NCI-H748 (cell line): ENCODE data around the gene ABHD3.
"Not testable (repeated sequence)": the region's sequence is repeated elsewhere in the genome, so short reads cannot be mapped to it uniquely, and the experiment has no call there.

ENCODE experiments used
- DNase-seq: peaks from one replicate; lab custom pipeline; 2025; ENCODE audit not compliant: unreplicated experiment; lab: John Stamatoyannopoulos, UW

ABHD3 gene

DNA sequence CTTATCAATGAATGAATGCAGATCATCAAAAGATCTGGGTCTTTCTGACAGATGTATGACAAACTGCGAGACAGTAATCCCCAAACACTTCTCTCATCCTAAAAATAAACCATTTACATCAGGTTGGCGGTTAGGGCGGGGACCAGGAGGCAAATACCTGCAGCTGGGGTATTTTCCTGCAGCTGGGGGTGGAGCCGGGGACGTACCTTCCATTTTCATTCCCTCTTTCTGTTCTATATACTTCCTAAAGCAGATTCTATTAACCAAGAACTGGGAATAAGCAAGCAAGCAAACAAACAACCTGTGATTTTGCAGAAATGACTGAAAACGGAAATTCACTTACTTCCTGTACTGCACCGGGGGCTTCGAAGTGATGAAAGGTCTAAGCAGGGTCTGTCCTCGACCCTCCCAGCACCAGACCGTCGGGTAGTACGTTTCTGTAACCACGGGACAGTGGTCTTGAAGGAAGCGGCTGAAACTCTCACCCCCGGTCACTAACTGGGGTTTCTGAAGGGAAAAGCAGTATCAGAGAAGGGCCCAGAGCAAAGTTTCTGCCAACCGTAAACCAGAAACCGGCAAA lies 1.2 kb downstream of the ABHD3 start:
- peak; percentile 68 for DNase-seq

DNA sequence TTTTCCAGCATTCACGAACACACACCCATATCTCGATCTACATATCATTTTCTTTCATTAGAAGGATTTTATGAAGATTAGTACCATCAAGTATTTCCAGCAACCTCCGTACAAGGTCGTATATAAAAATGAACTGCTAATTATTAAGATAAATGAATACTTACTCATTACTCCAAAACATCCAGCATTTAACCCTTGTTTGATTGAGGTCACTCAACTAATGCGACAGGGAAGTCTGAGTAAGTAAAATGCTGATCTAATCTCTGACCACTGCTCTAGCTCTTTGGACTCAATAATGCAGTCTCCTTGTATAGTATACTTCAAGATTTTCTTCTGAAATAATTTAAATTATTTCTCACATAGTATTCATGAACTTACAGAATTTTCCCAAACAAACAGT lies 2.0 kb downstream of the ABHD3 start:
- no peak for DNase-seq

DNA sequence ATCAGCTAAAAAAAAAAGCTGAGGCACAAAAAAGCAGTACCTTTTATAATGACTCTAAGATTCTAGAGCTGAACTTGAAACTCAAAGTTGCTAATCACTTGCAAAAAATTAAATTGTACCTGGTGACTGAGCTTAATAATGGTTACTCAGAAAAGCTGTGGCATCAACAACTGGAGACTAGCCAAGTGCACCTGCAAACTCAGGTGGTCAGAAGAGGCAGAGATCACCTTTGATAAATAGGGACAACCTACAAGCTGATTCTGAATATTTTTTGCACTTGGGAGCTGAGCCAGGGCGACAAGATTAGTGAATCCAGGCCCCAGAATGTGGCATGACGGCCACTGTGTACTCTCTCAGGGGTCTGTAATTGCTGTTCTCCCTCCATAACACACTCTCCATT lies 3.0 kb downstream of the ABHD3 start:
- no peak for DNase-seq

DNA sequence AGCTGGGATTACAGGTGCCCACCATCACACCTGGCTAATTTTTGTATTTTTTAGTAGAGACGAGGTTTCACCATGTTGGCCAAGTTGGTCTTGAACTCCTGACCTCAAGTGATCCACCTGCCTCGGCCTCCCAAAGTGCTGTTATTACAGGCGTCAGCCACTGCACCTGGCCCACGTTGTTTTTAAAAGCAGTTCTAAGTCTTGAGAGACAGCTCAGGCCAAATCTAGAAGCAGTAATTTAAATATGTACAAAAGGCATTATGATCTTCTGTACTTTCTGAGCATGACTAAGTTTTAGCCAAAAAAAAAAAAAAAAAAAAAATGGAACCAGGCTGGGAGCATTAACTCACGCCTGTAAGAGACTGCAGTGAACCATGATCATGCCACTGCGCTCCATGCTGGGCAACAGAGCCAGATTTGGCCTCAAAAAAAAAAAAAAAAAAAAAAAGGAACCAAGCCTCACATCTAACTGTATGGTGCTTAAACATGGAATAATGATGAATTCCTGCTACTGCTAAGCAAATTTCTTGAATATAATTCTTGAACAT lies 4.0 kb downstream of the ABHD3 start:
- DNase-seq: no peak

DNA sequence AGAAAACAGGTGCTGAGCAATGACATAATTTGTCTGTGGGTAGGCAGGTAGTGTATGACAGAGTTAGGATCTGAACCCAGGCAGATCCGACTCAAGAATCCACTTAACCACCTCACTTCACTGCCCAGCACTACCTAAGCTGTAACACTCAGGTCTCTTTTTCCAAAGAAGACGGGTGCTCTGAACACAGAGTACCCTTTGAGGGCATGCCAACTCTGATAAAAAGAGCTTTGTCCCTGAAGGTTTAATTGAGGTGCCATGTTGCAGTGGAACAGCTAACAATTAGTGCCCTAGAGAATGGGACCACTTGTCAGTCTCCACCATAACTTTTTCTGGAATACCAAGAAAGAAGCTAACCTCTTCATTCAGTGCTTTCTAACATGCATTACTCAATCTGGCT lies 11.3 kb downstream of the ABHD3 start:
- no peak for DNase-seq

DNA sequence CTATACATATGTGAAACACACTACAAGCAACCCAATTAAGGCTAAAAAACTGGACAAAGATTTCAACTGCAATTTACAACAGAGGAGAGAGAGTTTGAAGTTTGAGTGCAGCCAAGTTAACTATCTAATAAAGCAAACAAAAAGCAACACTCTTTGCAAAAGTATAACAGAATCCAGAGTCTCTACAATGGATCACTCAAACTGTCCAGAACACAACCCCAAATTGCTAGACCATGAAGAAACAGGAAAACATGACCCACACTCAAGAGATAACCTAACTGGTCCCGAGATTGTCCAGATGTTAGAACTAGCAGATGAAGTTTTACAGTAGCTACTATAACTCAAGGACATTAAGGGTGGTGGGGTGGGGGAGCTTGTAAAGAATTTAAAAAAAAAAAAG lies 14.8 kb downstream of the ABHD3 start:
- no peak for DNase-seq

DNA sequence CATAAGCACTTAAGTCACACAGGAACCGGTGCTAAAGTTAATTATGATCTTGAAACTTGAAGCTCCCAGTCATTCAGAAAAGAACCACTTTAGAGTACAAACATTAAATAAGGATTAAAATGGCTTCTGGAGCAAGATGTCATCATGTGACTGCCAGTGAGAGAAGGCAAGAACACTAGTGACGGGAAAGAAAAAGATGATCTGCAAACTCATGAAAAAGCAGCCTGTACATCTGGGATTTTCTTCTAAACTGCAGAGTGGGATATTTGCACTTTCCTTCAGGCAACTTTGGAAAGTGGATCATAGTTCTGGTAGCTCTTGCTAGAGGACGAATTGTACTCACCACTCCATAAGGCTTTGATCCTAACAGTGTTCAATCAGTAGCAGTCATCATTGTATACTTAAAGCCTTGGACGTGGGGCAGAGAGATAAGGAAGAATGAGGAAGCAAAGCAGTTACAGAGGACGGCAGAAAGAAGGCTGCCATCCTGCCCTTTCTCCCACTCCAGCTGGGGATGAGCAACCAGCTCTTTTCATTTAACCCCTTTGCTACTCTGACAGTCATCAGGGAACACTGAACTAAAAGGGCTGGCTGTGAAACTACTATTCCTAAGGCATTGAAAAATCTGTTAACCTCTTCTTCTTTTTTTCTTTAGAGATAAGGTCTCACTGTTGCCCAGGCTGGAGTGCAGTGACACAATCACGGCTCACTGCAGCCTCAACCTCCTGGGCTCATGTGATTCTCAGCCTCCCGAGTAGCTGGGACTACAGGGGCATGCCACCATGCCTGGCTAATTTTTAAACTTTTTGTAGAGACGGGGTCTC lies 18.1 kb downstream of the ABHD3 start:
- no peak for DNase-seq

DNA sequence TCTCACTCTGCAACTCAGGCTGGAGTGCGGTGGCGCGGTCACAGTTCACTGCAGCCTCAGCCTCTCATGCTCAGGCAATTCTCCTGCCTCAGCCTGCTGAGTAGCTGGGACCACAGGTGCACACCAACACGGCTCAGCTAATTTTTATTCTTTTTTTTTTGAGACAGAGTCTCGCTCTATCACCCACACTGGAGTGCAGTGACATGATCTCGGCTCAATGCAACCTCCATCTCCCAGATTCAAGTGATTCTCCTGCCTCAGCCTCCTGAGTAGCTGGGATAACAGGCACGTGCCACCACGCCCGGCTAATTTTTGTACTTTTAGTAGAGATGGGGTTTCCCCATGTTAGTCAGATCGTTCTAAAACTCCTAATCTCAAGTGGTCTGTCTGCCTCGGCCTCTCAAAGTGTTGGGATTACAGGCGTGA lies 19.0 kb downstream of the ABHD3 start:
- not testable (repeated sequence) for DNase-seq

DNA sequence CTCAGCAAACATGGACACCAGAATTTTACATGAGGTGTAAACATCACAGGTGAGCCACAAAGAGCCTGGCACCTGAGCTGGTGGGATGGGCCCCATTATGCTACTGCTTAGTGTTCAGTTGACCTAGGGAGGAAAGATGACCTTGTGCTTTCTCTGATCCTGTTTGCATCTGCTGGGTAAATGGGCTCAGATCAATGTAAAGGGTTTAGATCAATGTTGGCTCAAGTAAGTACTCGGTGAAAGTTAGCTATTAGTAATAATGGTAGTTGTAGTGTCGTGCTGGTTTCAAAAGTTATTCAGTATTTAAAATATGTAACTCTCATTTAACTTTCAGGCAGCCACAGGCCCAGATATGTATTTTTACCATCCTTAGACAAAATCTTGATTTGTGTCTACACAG lies 19.8 kb downstream of the ABHD3 start:
- no peak for DNase-seq

DNA sequence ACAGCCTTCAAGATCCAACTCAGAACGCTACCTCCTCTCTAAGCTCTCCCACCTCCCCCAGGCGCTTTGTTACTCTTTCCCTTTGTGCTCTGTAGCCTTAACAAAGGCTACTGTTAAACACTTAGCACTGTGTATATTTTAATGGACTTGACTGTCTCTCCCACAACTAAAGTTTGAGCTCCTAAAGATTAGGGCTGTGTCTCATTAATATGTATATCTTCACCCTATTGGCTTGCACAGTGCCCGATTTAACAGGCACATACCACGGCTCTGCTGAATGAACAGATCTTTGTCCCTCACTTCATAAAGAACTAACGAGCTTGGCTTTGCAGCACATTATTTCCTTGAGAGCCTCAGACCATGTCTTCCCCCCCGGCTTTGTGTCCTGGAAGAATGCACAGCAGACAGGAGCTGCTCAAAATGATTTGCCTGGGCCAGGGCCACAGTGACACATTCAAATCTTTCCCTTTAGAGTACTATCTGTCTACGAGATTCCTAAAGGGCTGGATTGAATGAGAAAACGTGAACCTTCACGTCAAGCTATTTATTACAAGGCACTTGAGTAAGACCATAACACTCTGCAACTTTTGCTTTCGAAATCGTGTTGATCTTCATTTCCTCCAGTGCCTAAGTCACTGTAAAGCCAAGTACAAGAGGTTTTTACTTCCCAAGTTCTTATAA lies 22.1 kb downstream of the ABHD3 start:
- DNase-seq: no peak

DNA sequence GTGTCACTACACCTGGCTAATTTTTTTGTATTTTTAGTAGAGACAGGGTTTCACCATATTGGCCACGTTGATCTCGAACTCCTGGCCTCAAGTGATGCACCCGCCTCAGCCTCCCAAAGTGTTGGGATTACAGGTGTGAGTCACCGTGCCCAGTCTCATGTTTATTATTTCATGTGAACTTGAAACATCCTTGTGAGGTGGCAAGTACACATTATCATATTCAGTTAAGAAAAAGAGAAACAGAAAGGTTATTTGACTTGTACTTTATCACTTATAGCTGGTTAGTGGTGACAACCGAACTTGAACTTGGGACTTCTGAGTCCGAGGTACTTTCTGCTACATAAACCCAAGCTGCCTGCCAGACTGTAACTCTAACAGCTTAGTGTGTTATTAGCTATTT lies 24.4 kb downstream of the ABHD3 start:
- no peak for DNase-seq

DNA sequence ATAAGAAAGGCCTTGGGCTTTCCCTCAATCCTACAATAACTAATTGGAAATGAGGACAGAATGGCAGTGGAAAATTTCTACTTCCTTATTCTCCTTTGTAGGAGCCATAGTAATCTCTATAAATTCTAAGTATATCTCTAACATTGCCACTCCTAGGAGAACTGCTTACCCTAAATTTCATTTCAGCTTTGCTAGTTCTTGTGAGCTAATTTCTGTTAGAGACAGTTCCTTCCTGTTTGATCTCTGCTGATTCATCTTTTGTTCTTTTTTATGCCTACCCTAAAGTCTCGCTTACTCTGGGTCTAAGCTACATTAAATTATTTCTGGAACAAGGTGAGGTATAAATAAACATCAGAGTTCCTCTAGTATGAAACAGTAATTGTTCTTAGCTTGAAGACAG lies 25.7 kb downstream of the ABHD3 start:
- no peak for DNase-seq

DNA sequence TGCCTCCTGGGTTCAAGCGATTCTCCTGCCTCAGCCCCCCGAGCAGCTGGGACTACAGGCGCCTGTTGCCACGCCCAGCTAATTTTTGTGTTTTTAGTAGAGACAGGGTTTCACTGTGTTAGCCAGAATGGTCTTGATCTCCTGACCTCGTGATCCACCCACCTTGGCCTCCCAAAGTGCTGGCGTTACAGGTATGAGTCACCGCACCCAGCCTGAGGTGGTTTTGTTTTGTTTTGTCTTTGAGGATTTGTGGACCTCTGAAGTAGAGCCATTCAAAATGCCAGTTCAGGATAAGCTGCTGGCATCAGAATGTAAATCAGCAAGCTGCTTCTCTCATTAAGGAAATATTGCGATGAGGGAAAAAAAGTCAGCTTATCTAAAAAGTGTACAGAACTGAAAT lies 29.2 kb downstream of the ABHD3 start:
- DNase-seq: not testable (repeated sequence)

DNA sequence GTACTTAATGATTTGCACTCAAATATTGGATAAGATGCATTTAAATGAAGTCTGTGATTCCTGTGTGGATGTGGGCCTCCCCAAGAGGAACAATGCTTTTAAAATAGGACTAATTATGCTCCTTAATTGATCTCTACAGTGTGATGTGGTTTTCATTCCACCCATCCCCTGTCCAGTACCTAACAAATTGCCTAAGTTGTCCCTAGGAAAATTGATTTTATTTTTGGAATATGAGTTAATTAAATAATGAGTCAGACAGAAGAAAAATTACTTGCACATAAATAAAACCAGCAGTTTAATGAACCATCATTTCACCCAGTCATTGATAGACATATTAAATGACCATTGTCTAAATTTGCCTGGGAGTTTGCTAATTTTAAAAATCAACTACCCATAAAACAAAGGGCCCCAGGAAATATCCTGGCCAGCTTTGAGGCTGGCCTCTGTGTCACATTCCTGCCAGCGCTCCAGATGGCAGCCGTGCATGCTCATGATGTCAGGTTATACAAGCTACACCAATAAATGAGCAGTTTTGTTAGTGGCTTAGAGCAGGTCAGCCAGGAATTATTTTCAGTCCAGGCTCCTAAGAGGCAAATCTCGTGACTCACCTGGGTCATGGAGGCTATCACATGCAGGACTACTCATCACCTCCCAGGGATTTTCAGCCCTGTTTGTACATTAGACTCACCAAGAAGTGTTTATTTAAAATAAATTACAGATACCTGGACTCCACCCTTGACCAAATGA lies 31.9 kb downstream of the ABHD3 start:
- DNase-seq: no peak

DNA sequence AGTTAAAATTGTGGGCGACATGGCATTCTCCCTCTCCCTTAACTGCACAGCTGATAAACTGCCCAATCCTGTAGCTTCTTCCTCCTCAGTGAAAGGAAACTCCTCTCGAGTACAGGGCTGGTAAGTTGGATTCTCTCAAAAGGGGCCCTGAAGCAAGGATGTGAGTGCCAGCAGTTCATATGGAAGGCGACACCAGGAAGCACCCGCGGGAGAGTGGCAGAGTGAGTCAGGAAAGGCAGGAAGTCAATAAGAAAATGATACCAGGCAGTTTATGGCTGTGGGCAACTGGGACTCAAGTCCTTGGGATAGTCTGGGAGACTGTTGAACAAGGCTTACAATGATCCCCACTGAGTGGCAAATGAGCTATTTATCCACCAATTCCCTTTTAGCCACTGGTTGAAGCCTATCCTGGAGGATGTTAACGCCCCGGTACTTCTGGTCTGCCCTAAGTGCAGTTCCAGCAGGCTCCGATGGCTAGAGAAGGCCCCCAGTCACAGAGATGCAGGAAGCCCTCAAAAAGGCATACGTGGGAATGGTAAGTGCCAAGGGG lies 34.8 kb downstream of the ABHD3 start:
- DNase-seq: no peak

DNA sequence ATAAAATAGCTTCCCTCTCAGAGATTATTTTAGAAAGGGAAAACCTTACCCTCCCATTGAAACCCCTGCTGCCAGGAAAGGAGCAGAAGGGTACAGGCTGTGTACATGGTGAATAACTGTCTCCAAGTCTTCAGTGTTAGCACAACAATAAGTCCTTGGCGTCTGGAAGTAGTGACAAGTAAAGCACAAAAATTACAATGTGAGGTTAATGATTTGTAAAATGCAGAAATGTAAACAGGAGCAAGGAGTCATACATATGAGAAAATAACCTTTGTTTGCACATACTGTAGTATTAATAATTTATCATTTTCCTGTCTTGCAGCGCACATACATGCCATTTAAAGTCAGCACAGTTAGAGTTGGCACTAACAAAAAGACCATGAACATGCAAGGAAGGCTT lies 40.5 kb downstream of the ABHD3 start:
- DNase-seq: no peak

DNA sequence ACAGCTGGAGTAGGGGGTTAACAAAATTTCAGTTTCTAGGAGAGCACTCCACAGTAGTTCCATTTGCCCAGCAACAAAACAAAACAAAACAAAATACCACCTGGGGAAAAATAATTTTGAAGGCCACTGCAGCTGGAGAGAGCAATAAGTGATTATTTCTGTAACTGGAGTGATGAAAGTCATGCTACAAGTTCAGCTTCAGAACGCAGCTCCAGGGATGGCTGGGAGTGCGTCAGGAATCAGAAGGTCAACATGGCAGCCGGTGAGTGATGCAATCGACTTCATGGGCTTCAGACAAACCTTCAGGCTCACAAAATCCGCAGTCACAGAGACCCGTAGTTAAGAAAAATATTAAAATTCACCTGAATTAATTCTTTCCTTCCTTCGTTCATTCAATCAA lies 41.0 kb downstream of the ABHD3 start:
- DNase-seq: no peak

DNA sequence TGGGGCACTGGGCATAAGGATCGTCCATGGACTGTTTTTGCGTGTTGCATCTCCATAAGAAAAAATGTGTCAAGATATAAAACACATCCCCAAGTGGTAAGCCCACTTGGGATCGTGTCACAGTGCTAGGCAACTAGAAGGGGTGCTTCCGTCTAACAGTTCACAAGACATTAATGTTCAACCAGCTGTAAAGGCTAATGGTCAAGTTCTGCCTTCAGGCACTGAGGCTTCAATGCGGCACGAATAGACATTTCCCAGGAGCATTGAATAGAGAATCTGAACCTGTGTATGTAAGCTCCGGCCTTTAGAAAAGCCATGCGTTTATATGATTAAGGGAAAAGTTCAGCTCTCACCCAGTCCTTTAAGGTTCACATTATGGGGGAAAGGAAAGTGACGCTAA lies 42.0 kb downstream of the ABHD3 start:
- DNase-seq: no peak

DNA sequence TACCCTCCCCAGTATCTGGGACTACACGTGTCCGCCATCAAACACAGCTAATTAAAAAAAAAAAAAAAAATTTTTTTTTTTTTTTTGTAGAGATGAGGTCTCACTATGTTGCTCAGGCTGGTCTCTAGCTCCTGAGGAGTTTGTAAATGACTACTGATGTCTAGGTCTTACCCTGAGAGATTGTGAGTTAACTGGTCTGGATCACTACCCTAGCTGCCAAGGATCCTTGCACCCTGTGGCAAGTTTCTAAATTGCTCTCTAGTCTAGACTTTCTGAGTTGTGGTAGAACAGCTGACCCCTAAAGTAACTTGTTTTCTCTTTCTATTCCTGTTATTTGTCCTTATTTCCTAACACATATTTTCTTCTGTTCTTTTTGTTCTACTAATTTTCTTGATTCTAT lies 44.5 kb downstream of the ABHD3 start:
- no peak for DNase-seq

DNA sequence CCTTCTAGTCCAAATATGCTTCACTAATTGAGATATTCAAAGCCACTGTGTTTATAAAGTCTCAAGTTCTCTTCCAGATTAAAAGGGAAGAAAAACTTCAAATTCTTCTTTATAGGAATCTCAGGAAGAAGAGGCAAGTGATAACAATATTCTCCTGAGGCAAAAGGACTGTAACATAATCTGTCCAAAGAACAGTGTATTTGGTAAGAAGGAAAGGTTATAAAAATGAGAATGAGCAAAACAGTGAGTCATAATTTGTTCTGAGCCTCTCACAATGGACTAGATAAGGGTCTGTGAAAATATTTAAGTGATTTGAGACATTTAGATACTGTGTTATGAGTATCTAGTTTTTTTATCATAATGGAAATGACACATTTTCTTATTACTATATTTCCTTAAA lies 48.2 kb downstream of the ABHD3 start:
- no peak for DNase-seq

DNA sequence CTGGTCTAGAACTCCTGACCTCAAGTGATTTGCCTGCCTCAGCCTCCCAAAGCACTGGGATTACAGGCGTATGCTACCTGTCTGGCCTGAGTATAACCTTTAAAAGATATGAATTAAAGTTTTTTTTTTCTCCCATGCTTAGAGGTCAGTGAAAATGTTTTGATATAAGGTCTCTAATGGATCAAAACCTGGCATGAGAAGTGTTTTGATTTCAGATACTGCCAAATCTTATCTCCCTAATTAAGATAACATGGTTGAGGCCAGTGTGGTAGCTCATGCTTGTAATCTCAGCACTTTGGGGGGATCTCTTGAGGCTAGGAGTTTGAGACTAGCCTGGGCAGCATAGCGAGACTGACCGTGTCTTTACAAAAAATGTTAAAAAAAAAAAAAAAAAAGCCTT lies 51.2 kb downstream of the ABHD3 start:
- DNase-seq: no peak
